Renal cortex interstitium (tissue), 11 donors: ENCODE results near the gene APOBEC4. TPM values are rescaled to one million over a fixed set of nuclear protein-coding genes. Genes with fewer than 3 reads are reported as not detected.

Source experiments
- DNase-seq, 11 donors: peaks; one replicate each; pipeline ENCODE4 v3.0.0-alpha.2; 2013; ENCODE audit warnings: low read depth in 9 of 11, low spot score in 4 of 11; ENCODE audit errors: extremely low read depth in 1 of 11
- polyA plus RNA-seq, 3 donors: library from polyadenylated mRNA; unstranded; fragments of 120-200 nt; gene quantifications; one replicate each; pipeline ENCODE4 v1.2.1, GENCODE V29; 2013; ENCODE audit not compliant: insufficient read length in 3 of 3

The APOBEC4 gene
- polyA plus RNA-seq, 3 donors: not detected

- no peak for DNase-seq
Observed at GRCh38 chr1:183676586-183677189, 23.6 kb upstream of the APOBEC4 start.

- no peak for DNase-seq
Observed at GRCh38 chr1:183675883-183676585, 22.9 kb upstream of the APOBEC4 start.

- no peak for DNase-seq
Observed at GRCh38 chr1:183675381-183675780, 22.3 kb upstream of the APOBEC4 start.

- no peak for DNase-seq
Observed at GRCh38 chr1:183674886-183675285, 21.8 kb upstream of the APOBEC4 start.

- DNase-seq: no peak
Observed at GRCh38 chr1:183674339-183674738, 21.2 kb upstream of the APOBEC4 start.

GRCh38 chr1:183673605-183674323 is 20.6 kb upstream of the APOBEC4 start:
- DNase-seq: no peak

GRCh38 chr1:183670169-183670568 is 17.1 kb upstream of the APOBEC4 start:
- DNase-seq: no peak

- no peak for DNase-seq
Observed at GRCh38 chr1:183656355-183656754, 3.2 kb upstream of the APOBEC4 start.

GRCh38 chr1:183655562-183656075 is 2.5 kb upstream of the APOBEC4 start:
- DNase-seq: peak; percentile 70 to 92 (median 80)

- DNase-seq: no peak
Observed at GRCh38 chr1:183654706-183655105, 1.6 kb upstream of the APOBEC4 start.

GRCh38 chr1:183653876-183654451 is 848 bp upstream of the APOBEC4 start:
- no peak for DNase-seq

GRCh38 chr1:183653462-183653794 is 312 bp upstream of the APOBEC4 start:
- no peak for DNase-seq

GRCh38 chr1:183652107-183652506 is 1.0 kb downstream of the APOBEC4 start:
- DNase-seq: no peak

- no peak for DNase-seq
Observed at GRCh38 chr1:183651612-183652011, 1.5 kb downstream of the APOBEC4 start.

GRCh38 chr1:183648042-183648441 is 5.1 kb downstream of the APOBEC4 start:
- DNase-seq: no peak

- DNase-seq: no peak
Observed at GRCh38 chr1:183646776-183647175, 6.3 kb downstream of the APOBEC4 start.

- no peak for DNase-seq
Observed at GRCh38 chr1:183645531-183645930, 7.6 kb downstream of the APOBEC4 start.

GRCh38 chr1:183642166-183642565 is 10.9 kb downstream of the APOBEC4 start:
- DNase-seq: no peak

- no peak for DNase-seq
Observed at GRCh38 chr1:183640193-183640592, 12.9 kb downstream of the APOBEC4 start.
